CD4-positive, CD25-positive, alpha-beta regulatory T cell (primary cell): ENCODE results near the gene BCL7B. TPM values are rescaled to one million over a fixed set of nuclear protein-coding genes. Genes with fewer than 3 reads are reported as not detected.
A peak's percentile ranks its signal among the peaks of the same experiment; 100 is the strongest.
"Not testable (repeated sequence)": the region's sequence is repeated elsewhere in the genome, so short reads cannot be mapped to it uniquely, and the experiment has no call there.

Source experiments
- ATAC-seq, 2 donors: fragments of 150-1000 bp; cut with Tn5 transposase; one replicate each; pipeline ENCODE4 v1.10.0; 2021; ENCODE audit warnings: low read depth in 2 of 2, moderate number of reproducible peaks in 2 of 2, moderate library complexity in 1 of 2
- DNase-seq, 3 donors: peaks; one replicate each; pipeline versions ENCODE4 v3.0.0 to v3.0.0-alpha.2; 2012 to 2022; ENCODE audit warnings: mixed read lengths in 1 of 3
- H3K27ac ChIP-seq: one replicate; pipeline ENCODE4 v1.7.0; 2013; ENCODE audit warnings: mild to moderate bottlenecking, low read length; ENCODE audit not compliant: insufficient read depth, poor library complexity, severe bottlenecking
- H3K27me3 ChIP-seq: one replicate; pipeline ENCODE4 v1.7.0; 2013; ENCODE audit warnings: low read length; ENCODE audit not compliant: control insufficient read depth, insufficient read depth
- H3K36me3 ChIP-seq: one replicate; pipeline ENCODE4 v1.7.0; 2013; ENCODE audit warnings: mild to moderate bottlenecking, low read length, moderate library complexity; ENCODE audit not compliant: control insufficient read depth, insufficient read depth
- H3K4me1 ChIP-seq: 2 replicates; pipeline ENCODE4 v1.7.0; 2013; ENCODE audit warnings: mild to moderate bottlenecking, low read length; ENCODE audit not compliant: insufficient read depth, control insufficient read depth, poor library complexity, severe bottlenecking
- H3K4me3 ChIP-seq: one replicate; pipeline ENCODE4 v1.7.0; 2013; ENCODE audit warnings: low read depth, mild to moderate bottlenecking, low read length, moderate library complexity
- H3K9me3 ChIP-seq, 2 experiments: 1 replicate in 1 of 2; 2 replicates in 1 of 2; pipeline ENCODE4 v1.7.0; 2013; ENCODE audit warnings: low read length in 2 of 2, mild to moderate bottlenecking in 1 of 2, moderate library complexity in 1 of 2; ENCODE audit not compliant: control insufficient read depth in 2 of 2
- H3K27ac Mint-ChIP-seq, 3 donors: one replicate each; pipeline ENCODE4 v1.8.0; 2020 to 2022; ENCODE audit warnings: mild to moderate bottlenecking in 3 of 3, mixed read lengths in 3 of 3, moderate library complexity in 2 of 3
- H3K27me3 Mint-ChIP-seq: one replicate; pipeline ENCODE4 v1.8.0; 2022; ENCODE audit warnings: mild to moderate bottlenecking, mixed read lengths
- H3K36me3 Mint-ChIP-seq: one replicate; pipeline ENCODE4 v1.8.0; 2020; ENCODE audit warnings: mixed read lengths
- H3K4me1 Mint-ChIP-seq, 4 donors: one replicate each; pipeline ENCODE4 v1.8.0; 2020 to 2022; ENCODE audit warnings: mixed read lengths in 4 of 4, mild to moderate bottlenecking in 1 of 4
- H3K4me3 Mint-ChIP-seq, 4 donors: one replicate each; pipeline ENCODE4 v1.8.0; 2020 to 2022; ENCODE audit warnings: mild to moderate bottlenecking in 4 of 4, mixed read lengths in 4 of 4, moderate library complexity in 3 of 4
- H3K9me3 Mint-ChIP-seq, 7 donors: one replicate each; pipeline ENCODE4 v1.8.0; 2020 to 2022; ENCODE audit warnings: mixed read lengths in 7 of 7, mild to moderate bottlenecking in 3 of 7, moderate library complexity in 2 of 7
- polyA plus RNA-seq, 4 donors: library from polyadenylated mRNA; unstranded; fragments of 300-500 nt; fragmentation: Illumina TruSeq; gene quantifications; one replicate each; pipeline ENCODE4 v1.2.3, GENCODE V29; 2021
- total RNA-seq: library from RNA; stranded (reverse); gene quantifications from one replicate; pipeline ENCODE4 v1.2.3, GENCODE V29; 2022

Gene BCL7B
- total and polyA plus RNA-seq, 5 donors from 2014 or later = 78.9 to 126 (median 92.7) TPM

DNA sequence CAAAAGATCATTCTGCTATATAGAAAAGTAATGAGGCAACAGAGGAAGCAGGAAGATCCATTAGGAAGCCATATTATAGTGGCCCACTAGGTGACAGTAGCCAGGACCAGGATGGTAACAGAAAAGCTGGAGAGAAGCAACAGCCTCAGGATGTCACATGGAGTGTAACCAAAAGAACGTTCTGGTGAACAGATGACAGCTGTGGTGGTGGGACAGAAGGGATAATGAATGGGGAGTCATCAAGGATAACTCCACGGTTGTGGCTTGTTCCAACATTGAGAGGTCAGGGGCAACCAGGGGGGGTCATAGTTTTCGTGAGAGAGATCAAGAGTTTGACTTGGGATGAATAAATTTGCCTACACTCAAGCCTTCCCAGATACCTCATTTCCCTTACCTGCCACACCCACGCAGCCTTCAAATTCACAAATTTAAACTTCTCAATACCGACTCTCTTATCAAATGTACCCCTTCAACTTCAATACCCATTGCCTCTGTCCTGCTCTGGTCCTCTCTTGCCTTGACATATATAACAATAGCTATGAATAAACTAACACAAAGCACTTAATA, 11.6 kb upstream of the BCL7B start:
- H3K27me3 ChIP-seq = no peaks in the 10 kb centered on the region
- no peak overlapping the region for H3K4me3 ChIP-seq
- H3K4me1 Mint-ChIP-seq = peaks cover 6 to 28% (median 17%) of the 10 kb centered on the region in 4 donors
- H3K36me3 ChIP-seq = peaks cover 47% of the 10 kb centered on the region
- no peaks in the 10 kb centered on the region for H3K9me3 Mint-ChIP-seq
- no peaks in the 10 kb centered on the region for H3K9me3 ChIP-seq
- no peak overlapping the region for H3K27ac ChIP-seq
- no peak for ATAC-seq
- H3K27me3 Mint-ChIP-seq = no peaks in the 10 kb centered on the region
- H3K36me3 Mint-ChIP-seq = peaks cover 36% of the 10 kb centered on the region
- peak overlapping the region; percentile 20 to 70 (median 55) for H3K27ac Mint-ChIP-seq
- no peak for DNase-seq
- peaks cover 11% of the 10 kb centered on the region for H3K4me1 ChIP-seq
- H3K4me3 Mint-ChIP-seq = peak overlapping the region in 2 of 4 donors; percentile 9 to 61

DNA sequence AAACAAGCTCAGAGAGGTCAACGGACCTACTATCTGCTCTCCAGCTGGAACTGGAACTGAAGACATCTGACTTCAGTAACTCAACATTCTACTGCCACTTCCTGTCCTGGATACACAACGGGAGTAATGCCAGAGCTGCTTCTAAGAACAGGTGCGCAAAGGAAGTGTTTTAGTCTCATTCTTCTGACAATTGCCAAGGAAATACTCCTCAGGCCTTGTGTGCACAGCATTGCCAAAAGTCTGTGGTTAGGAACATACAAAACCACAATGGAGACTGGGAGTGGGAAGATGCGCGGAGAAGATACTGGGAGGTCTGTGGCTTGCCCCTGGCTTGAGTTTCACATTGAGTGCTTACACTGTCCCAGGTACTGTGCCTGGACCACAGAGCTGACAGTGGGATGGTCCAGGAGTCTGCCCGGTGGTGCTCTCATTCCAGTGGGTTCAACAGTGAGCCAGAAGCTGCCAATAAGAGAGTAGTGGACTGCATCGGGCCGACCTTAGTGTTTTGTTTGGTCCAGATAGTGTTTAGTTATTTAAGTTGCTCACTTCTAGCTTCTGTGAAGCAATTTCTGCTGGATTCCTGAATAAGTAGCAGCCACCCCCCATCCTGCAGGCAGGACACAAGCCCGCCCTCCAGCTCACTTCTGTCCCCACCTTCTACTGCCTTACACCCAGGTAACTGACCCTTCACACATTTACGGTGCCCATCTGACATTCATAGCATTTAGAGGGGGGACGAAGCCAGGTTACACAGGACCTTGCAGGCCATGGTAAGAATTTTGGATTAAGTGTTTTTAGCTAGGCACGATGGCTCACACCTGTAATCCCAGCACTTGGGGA, 10.6 kb upstream of the BCL7B start:
- ATAC-seq (no peak), DNase-seq (peak in 1 of 3 donors; percentile 29)
- peak overlapping the region in 2 of 3 donors; percentile 71 to 82 for H3K27ac Mint-ChIP-seq
- H3K9me3 Mint-ChIP-seq = no peaks in the 10 kb centered on the region
- peak overlapping the region in 1 of 4 donors; percentile 9 for H3K4me3 Mint-ChIP-seq
- H3K9me3 ChIP-seq = no peaks in the 10 kb centered on the region
- no peak overlapping the region for H3K4me3 ChIP-seq
- peaks cover 26% of the 10 kb centered on the region for H3K36me3 Mint-ChIP-seq
- peaks cover 6 to 28% (median 17%) of the 10 kb centered on the region in 4 donors for H3K4me1 Mint-ChIP-seq
- no peak overlapping the region for H3K27ac ChIP-seq
- H3K27me3 ChIP-seq = no peaks in the 10 kb centered on the region
- H3K36me3 ChIP-seq = peaks cover 37% of the 10 kb centered on the region
- H3K27me3 Mint-ChIP-seq = no peaks in the 10 kb centered on the region
- H3K4me1 ChIP-seq = peaks cover 11% of the 10 kb centered on the region

DNA sequence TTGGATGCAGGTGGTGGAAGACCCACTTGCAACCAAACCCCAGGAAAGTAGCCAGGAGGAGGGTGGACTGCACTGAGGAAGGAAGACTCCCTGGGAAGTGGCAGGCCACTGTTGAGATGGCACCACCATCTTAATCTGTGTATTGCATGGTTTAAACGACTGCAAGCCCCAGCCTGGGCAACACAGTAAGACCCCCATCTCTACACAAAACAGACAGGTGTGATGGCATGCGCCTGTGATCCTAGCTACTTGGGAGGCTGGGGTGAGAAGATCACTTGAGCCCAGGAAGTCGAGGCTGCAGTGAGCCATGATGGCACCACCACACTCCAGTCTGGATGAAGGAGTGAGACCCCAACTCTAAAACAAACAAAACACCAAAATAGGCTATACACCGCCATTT, 9.7 kb upstream of the BCL7B start:
- Mint-ChIP-seq H3K4me3 (peak overlapping the region in 1 of 4 donors; percentile 15), H3K36me3 (peaks cover 18% of the 10 kb centered on the region), H3K4me1 (peaks cover 6 to 28% (median 17%) of the 10 kb centered on the region in 4 donors), H3K27ac (peak overlapping the region in 1 of 3 donors; percentile 88), H3K27me3 (no peaks in the 10 kb centered on the region), H3K9me3 (no peaks in the 10 kb centered on the region)
- Histone ChIP-seq H3K27me3 (no peaks in the 10 kb centered on the region), H3K9me3 (no peaks in the 10 kb centered on the region), H3K4me3 (no peak overlapping the region), H3K36me3 (peaks cover 27% of the 10 kb centered on the region), H3K4me1 (peaks cover 11% of the 10 kb centered on the region), H3K27ac (no peak overlapping the region)
- ATAC-seq (no peak), DNase-seq (no peak)

DNA sequence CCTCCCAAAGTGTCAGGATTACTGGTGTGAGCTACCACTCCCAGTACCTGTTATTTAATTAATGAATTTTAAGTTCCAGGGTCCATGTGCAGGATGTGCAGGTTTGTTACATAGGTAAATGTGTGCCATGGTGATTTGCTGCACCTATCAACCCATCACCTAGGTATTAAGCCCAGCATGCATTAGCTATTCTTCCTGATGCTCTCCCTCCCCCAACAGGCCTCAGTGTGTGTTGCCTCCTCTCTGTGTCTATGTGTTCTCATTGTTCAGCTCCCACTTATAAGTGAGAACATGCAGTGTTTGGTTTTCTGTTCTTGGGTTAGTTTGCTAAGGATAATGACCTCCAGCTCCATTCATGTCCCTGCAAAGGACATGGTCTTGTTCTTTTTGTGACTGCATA, 8.9 kb upstream of the BCL7B start:
- H3K27ac Mint-ChIP-seq = peak overlapping the region; percentile 48 to 88 (median 83)
- H3K9me3 Mint-ChIP-seq, H3K27ac ChIP-seq, H3K9me3 ChIP-seq, H3K27me3 ChIP-seq, ATAC-seq, H3K27me3 Mint-ChIP-seq: not testable (repeated sequence)
- H3K4me3 Mint-ChIP-seq = peak overlapping the region; percentile 56 to 87 (median 72)
- peaks cover 18% of the 10 kb centered on the region for H3K36me3 Mint-ChIP-seq
- peaks cover 6 to 28% (median 17%) of the 10 kb centered on the region in 4 donors for H3K4me1 Mint-ChIP-seq
- Histone ChIP-seq H3K36me3 (peaks cover 23% of the 10 kb centered on the region), H3K4me1 (peaks cover 11% of the 10 kb centered on the region), H3K4me3 (peak overlapping the region; percentile 89)
- peak in 1 of 3 donors; percentile 31 for DNase-seq

DNA sequence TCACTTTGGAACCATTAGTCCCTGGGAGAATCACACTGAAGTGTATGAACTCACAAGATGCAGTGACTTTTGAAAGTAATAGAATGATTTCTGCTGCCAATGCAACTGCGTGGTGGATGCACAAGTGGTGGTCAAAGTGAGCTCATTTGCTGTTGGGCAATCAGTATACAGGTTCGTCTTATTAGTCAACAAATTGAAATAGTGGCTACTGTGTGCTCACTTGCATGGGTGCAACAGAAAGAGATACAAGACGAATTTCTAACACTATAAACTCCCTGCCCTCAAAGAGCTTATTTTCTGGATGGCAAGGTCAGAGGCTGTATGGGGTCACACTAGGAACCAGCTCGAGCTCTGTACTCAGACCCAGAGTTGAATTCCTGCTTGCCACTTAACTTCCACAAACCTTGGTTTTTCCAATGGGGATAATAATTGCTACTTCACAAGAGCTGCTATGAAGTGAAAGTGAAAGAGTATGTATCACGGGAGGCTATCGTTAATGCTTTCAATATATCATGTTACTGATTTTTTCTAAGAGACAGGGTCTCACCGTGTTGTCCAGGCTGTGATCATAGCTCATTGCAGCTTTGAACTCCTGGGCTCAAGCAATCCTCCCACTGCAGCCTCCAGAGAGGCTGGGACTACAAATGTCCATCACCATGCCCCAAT, 8.3 kb upstream of the BCL7B start:
- Histone ChIP-seq H3K9me3 (no peaks in the 10 kb centered on the region), H3K36me3 (peaks cover 18% of the 10 kb centered on the region), H3K27ac (no peak overlapping the region), H3K27me3 (no peaks in the 10 kb centered on the region), H3K4me1 (peaks cover 11% of the 10 kb centered on the region), H3K4me3 (peak overlapping the region; percentile 89)
- Mint-ChIP-seq H3K36me3 (peaks cover 14% of the 10 kb centered on the region), H3K4me1 (peaks cover 6 to 28% (median 17%) of the 10 kb centered on the region in 4 donors), H3K9me3 (peaks cover 0 to 1% (median 0%) of the 10 kb centered on the region in 7 donors), H3K27me3 (no peaks in the 10 kb centered on the region), H3K4me3 (peak overlapping the region; percentile 56 to 87 (median 72)), H3K27ac (peak overlapping the region; percentile 48 to 88 (median 83))
- DNase-seq (peak in 1 of 3 donors; percentile 49), ATAC-seq (peak in 1 of 2 donors; percentile 44)

DNA sequence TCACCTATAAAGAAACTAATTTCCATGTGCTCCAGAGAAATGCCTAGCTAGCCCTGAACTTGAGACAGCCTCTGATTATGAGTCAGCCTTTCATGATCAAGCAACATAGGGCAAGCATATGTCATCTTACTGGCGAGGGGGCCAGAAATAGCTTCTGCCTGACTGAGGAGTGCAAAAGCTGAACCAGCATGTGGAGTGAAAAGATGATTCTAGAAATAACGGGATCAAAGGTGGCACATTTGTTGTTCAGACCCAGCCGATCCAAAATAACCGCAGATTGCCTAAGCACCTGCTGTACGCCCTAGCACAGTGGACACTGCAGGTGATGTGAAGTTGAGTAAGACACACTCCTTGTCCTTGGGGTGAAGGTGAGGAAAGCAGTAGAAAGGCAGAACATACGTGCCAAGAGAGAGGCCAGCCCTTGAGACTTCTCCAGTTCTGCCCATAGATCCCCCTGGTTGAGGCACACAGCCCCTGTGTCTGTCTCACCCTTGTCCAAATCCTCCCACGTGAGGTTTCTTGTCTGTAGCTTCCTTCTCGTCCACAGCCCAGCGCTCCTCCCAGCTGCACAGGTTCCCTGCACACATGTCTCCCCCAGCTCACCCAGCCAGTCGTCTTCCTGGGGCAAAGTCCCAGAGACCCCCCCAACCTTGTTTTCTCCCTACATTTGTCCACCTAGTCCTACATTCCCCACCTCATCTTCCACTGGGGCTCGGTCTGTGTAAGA, 2.8 kb upstream of the BCL7B start:
- H3K4me1 ChIP-seq = peaks cover 22% of the 10 kb centered on the region
- H3K27ac ChIP-seq = no peak overlapping the region
- Mint-ChIP-seq H3K27me3 (peaks cover 4% of the 10 kb centered on the region), H3K36me3 (no peaks in the 10 kb centered on the region), H3K4me3 (peak overlapping the region in 3 of 4 donors; percentile 17 to 80 (median 44)), H3K4me1 (peaks cover 12 to 19% (median 14%) of the 10 kb centered on the region in 4 donors), H3K9me3 (peaks cover 0 to 1% (median 0%) of the 10 kb centered on the region in 7 donors), H3K27ac (no peak overlapping the region)
- ATAC-seq (no peak), DNase-seq (no peak)
- H3K27me3 ChIP-seq = no peaks in the 10 kb centered on the region
- H3K4me3 ChIP-seq = no peak overlapping the region
- H3K9me3 ChIP-seq = no peaks in the 10 kb centered on the region
- no peaks in the 10 kb centered on the region for H3K36me3 ChIP-seq

DNA sequence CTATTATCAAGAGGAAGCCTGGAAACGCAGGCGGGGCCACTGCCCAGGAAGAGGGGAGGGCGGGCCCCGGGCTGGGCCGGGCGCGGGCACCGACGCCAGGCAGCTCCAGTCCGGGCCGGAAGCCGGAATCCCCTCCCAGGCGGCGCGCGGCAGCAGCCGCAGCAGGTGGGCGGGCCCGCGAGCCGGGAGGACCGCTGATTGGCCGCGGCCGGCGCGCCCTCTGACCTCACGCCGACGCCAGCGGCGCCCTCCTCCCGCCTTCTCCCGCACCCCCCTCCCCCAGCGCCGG, 438 bp downstream of the BCL7B start:
- Mint-ChIP-seq H3K9me3 (peaks cover 0 to under 1% (median 0%) of the 10 kb centered on the region in 7 donors), H3K4me3 (peak overlapping the region; percentile 91 to 100 (median 95)), H3K36me3 (peaks cover 5% of the 10 kb centered on the region), H3K27ac (peak overlapping the region; percentile 92 to 96 (median 94)), H3K27me3 (peaks cover 4% of the 10 kb centered on the region), H3K4me1 (peaks cover 19 to 40% (median 30%) of the 10 kb centered on the region in 4 donors)
- H3K27ac ChIP-seq = peak overlapping the region; percentile 99
- peak overlapping the region; percentile 88 for H3K4me3 ChIP-seq
- H3K4me1 ChIP-seq = peaks cover 22% of the 10 kb centered on the region
- peaks cover 16% of the 10 kb centered on the region for H3K36me3 ChIP-seq
- no peaks in the 10 kb centered on the region for H3K27me3 ChIP-seq
- peak; percentile 94 for ATAC-seq
- DNase-seq = peak; percentile 88 to 95 (median 91)
- no peaks in the 10 kb centered on the region for H3K9me3 ChIP-seq
